GM19240 (cell line): ENCODE measurements around the gene ORAI2.
"Not testable (repeated sequence)": the region's sequence is repeated elsewhere in the genome, so short reads cannot be mapped to it uniquely, and the experiment has no call there.

Experiments used
- DNase-seq: peaks from one replicate; pipeline ENCODE4 v3.0.0; 2011; ENCODE audit warnings: low spot score; ENCODE audit not compliant: insufficient read length

ORAI2 gene

DNA sequence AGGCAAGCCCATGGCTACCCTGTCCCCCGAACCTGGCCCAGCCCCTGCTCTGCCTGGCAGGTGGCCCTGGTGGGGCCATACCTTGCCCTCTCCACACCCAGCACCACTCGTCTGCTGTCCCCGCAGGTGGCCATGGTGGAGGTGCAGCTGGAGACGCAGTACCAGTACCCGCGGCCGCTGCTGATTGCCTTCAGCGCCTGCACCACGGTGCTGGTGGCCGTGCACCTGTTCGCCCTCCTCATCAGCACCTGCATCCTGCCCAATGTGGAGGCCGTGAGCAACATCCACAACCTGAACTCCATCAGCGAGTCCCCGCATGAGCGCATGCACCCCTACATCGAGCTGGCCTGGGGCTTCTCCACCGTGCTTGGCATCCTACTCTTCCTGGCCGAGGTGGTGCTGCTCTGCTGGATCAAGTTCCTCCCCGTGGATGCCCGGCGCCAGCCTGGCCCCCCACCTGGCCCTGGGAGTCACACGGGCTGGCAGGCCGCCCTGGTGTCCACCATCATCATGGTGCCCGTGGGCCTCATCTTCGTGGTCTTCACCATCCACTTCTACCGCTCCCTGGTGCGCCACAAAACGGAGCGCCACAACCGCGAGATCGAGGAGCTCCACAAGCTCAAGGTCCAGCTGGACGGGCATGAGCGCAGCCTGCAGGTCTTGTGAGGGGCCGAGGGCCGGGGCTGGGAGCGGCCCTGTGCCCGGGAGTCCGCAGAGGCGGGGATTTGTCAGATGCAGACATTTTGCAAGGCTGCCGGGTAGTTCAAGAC, 13.2 kb downstream of the ORAI2 start:
- DNase-seq: no peak

DNA sequence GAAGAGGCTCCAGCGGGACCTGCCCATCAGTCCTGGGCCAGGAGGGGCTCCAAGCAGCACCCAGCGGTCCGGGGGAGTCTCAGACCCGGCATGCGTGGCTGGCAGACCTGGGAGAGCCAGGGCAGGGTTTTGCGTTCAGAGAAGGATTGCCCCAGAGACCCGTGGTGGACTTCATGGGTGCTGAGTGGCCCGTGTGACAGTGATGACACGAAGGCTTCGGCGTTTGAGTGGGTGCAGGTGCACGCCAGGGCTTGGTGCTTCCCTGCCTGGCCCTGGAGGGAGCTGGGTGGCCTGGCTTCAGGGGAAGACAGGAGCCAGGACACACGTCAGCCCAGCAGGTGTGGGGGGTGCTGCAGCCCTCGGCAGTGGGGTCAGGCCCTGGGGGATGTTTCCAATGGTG, 13.9 kb downstream of the ORAI2 start:
- no peak for DNase-seq

- no peak for DNase-seq
These were observed 15.8 kb downstream of the ORAI2 start for GRCh38 chr7:102449136-102449535.

- no peak for DNase-seq
These were observed 16.9 kb downstream of the ORAI2 start for GRCh38 chr7:102450242-102450641.

DNA sequence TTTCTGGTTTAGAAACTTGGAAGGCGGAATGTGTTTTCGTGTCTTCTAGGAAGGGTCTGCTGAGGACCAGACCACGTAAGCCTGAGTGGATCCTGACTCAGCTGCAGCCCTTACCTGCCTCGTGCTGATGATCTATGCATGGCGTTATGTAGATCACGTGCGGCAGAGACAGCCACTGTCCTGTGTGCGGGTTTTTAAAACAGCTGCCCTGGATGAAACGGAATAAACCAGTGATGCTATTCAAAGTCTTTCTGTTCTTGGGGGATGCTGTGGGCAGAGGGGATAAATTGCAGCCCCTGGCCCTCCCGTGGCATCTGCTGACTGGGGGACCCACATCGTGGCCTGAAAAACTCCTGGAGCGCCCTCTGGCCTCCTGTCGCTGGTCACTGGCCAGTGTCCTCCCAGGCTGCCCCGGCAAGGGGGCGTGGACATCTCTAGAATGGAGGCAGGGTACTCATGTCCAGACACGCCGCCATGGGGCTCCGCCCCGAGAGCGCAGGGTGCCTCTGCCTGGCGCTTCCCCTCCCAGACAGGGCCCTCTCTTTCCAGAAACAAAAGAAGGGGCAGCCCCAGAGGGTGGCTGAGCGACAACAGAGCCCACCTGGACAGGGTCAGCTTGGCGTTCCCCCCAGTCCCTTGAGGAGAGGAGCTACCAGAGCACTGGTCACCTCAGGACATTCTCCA, 18.1 kb downstream of the ORAI2 start:
- DNase-seq: no peak

DNA sequence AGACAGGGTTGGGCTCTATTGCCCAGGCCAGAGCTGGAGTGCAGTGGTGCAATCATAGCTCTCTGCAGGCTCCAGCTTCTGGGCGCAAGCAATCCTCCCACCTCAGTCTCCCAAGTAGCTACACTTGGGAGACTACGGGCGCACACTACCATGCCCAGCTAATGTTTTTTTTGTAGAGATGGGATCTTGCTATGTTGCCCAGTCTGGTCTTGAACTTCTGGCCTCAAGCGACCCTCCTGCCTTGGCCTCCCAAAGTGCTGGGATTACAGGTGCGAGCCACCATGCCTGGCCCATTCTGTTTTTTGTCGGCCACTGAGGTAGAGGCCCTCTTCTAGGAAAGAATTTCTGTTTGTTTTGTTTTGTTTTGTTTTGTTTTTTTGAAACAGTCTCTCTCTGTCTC, 19.1 kb downstream of the ORAI2 start:
- DNase-seq: no peak

- no peak for DNase-seq
These were observed 19.9 kb downstream of the ORAI2 start for GRCh38 chr7:102453319-102453718.

DNA sequence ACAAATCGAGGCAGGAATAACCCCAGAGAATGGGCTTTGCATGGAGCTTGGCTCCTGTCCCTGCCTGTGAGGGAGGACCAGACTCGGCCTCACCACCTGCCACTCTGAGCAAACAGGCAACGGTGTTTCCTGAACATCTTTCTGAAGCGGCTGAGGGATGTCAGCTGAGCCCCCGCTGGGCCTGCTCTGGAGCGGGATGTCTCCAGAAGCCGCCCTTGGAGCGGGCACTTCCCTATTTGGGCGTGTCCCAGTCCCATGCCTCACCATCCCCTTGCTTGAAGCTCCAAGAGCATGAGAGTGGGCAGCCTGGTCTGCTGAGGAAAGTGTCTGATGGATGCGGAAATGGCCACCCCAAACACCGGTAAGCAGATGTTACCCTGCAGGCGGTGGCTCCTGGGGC, 21.1 kb downstream of the ORAI2 start:
- no peak for DNase-seq

DNA sequence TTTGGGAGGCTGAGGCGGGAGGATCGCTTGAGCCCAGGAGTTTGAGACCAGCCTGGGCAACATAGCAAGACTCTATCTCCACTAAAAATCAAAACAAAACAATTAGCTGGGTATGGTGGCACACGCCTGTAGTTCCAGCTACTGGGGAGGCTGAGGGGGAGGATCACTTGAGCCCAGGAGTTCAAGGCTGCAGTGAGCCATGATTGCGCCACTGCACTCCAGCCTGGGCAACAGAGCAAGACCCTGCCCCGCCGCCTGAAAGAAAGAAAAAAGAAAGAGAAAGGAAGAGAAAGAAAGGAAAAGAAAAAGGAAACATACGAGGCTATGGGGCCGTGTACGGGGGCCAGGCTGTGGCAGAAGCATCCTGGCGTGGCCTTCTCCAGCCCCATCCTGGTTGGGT, 21.6 kb downstream of the ORAI2 start:
- DNase-seq: not testable (repeated sequence)

- no peak for DNase-seq
These were observed 22.2 kb downstream of the ORAI2 start for GRCh38 chr7:102455596-102455995.

DNA sequence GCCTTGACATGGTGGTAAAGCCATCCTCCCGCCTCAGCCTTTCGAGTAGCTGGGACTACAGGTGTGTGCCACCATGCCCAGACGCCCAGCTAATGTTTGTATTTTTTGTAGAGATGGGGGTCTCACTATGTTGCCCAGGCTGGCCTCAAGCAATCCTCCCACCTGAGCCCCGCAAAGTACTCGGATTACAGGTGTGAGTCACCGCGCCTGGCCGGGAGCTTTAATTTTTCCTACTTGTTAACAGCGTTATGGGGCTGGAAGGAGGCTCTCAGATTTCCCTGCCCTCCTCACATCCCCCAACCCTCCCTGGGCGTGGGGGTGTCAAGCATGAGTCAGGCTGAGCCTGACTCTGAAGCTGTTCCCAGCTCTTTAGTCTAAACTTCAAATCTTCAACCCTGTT, 23.0 kb downstream of the ORAI2 start:
- no peak for DNase-seq

DNA sequence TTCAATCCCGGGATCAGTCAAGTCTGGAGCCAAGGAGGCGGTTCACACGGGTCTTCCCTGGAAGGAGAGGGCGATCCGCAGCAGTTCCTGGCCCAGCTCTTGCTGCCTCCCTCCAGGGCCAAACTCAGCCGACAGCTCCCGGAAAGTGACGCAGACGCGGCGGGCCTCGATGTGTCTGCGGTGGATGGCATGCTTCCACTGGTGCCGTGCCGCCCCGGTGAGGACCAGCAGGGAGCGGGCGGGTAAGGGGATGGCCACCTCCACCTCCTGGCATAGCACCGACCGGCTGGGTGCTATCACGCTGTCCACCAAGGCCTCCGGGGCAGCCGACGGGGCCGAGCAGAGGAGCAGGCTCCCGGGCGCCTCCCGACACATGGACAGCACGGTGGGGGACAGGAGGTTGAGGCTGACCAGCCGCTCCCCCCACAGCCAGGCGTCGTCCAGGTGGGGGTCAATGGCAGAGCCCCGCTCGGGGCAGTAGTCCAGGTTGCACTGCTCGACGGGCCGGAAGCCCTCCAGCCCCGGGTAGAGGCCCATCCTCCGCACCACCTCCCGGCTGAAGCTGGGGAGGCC, 24.1 kb downstream of the ORAI2 start:
- DNase-seq: no peak

- DNase-seq: no peak
These were observed 26.0 kb downstream of the ORAI2 start for GRCh38 chr7:102459221-102459844.

DNA sequence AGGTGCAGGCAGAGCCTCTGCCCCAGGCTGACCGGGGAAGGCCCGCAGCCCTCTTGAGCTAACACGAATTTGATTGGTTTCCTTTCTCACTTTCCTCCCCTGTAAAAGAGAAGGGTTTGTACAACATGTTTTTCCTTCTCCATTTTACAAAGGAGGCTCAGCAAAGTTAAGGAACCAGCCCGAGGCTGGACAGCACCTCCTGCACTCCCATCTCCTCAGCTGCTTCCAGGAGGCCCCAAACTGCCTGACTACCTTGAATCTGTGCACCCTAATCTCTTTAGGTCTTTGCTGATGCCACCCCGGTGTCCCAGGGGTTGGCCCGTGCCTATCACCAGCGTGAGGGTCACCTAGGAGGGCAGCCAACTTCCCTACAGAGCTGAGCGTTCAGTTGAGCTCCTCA, 27.1 kb downstream of the ORAI2 start:
- DNase-seq: no peak

GRCh38 chr7:102463841-102464576, 30.6 kb downstream of the ORAI2 start:
- DNase-seq: no peak

GRCh38 chr7:102464577-102465280, 31.4 kb downstream of the ORAI2 start, which contains the start of the genes ALKBH4 and LRWD1:
Gene ALKBH4, minus strand, starts transcription at chr7:102464863. Its CDS starts 27 bp downstream, at chr7:102464836.
Gene LRWD1, plus strand, starts transcription at chr7:102464984. Its CDS starts 97 bp downstream, at chr7:102465081.
- peak; percentile 99 for DNase-seq

DNA sequence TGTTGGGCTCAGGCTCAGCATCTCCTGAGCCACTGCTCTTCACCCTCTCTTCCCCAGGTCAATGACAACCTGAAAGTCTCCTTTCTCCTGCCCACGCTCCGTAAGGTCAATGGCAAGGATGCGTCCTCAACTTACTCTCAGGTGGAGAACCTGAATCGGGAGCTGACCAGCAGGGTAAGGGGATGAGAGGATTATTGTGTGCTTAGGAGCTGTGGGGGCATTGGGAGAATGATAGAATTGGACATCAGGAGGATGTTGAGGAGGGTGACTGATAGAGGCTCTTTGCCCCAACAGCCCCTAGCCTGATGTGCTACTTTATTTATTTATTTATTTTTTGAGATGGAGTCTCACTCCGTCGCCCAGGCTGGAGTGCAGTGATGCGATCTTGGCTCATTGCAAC, 32.7 kb downstream of the ORAI2 start:
- no peak for DNase-seq

DNA sequence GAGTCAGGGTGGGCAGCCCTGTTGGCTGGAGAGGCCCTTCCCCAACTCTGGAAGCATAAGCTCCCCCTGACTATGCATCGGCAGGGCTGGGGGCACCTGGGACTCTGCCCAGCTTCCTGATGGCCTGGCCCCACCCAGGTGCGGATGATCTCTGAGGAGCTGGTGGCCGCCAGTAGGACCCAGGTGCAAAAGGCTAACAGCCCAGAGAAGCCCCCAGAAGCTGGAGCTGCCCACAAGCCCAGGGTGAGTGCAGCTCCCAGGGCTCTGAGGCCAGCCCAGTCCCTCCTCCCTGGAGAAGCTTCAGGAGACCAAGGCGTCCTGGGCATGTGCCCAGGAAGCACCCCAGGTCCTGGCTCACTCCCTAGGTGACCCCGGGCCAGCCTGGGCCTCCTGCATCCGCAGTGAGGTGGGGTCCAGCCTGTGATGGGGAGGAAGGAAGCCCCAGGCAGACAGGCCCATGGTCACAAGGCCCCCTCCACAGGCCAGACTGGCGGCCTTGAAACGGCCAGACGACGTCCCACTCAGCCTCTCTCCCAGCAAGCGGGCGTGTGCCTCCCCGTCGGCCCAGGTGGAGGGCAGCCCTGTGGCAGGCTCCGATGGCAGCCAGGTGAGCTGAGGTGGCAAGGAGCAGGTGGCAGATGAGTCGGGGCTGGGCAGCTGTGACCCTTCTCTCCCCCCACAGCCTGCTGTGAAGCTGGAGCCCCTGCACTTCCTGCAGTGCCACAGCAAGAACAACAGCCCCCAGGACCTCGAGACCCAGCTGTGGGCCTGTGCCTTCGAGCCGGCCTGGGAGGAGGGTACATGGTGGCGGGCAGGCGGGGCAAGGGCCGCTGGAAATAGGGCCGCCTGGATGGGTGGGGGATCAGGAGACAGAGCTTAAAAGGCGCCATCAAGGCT, 34.5 kb downstream of the ORAI2 start:
- no peak for DNase-seq

GRCh38 chr7:102468478-102469350, 35.3 kb downstream of the ORAI2 start:
- DNase-seq: no peak
